ENCODE results near the gene CRELD2. TPM values are rescaled to one million over a fixed set of nuclear protein-coding genes. Genes with fewer than 3 reads are reported as not detected.

The CRELD2 gene
- total RNA-seq, 2 donors from 2014 or later = 30.1 to 43.7 TPM

- intact Hi-C loops (cut with DNase I) = loop anchor here in 1 of 2 donors (5.0 kb wide), 1 partner anchor 39 kb away; no protein-coding TSS in a partner anchor
- DNase-seq (peak; percentile 91), ATAC-seq (peak; percentile 56 to 73)
Measured at GRCh38 chr22:49971232-49972162, 53.1 kb downstream of the CRELD2 start.

- intact Hi-C loops (cut with DNase I) = loop anchor here in 1 of 2 donors (5.0 kb wide), 1 partner anchor 40 kb away; no protein-coding TSS in a partner anchor
- DNase-seq (peak; percentile 33), ATAC-seq (no peak)
Measured at GRCh38 chr22:49972163-49973017, 54.0 kb downstream of the CRELD2 start.

DNA sequence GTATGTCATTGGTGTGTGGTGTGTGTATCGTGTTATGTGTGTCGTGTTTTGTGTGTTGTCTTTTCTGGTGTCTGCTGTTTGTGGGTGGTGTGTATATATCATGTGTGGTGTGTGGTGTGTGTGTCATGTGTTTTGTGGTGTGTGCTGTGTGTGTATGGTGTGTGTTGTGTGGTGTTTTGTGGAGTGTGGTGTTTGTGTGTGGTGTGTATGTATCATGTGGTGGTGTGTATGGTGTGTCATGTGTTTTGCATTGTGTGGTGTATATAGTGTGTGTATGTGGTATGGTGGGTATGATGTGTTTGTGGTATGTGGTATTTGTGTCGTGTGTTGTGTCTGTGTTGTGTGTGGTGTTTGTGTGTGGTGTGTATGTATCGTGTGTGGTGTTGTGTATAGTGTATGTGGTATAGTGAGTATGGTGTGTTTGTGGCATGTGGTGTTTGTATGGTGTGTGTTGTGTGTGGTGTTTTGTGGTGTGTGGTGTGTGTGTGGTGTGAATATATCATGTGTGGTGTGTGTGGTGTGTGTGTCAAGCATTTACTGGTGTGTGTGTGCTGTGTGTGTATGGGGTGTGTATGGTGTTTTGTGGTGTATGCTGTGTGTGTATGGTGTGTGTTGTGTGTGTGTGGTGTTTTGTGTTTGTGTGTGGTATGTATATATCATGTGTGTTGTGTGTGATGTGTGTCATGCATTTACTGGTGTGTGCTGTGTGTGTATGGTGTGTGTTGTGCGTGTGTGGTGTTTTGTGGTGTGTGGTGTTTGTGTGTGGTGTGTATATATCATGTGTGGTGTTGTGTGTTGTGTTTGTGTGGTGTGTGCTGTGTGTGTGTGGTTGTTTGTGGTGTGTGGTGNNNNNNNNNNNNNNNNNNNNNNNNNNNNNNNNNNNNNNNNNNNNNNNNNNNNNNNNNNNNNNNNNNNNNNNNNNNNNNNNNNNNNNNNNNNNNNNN is 54.9 kb downstream of the CRELD2 start:
- ATAC-seq = no peak
- intact Hi-C loops (cut with DNase I) = loop anchor here in 1 of 2 donors (5.0 kb wide), 1 partner anchor 41 kb away; no protein-coding TSS in a partner anchor
- no peak for DNase-seq

DNA sequence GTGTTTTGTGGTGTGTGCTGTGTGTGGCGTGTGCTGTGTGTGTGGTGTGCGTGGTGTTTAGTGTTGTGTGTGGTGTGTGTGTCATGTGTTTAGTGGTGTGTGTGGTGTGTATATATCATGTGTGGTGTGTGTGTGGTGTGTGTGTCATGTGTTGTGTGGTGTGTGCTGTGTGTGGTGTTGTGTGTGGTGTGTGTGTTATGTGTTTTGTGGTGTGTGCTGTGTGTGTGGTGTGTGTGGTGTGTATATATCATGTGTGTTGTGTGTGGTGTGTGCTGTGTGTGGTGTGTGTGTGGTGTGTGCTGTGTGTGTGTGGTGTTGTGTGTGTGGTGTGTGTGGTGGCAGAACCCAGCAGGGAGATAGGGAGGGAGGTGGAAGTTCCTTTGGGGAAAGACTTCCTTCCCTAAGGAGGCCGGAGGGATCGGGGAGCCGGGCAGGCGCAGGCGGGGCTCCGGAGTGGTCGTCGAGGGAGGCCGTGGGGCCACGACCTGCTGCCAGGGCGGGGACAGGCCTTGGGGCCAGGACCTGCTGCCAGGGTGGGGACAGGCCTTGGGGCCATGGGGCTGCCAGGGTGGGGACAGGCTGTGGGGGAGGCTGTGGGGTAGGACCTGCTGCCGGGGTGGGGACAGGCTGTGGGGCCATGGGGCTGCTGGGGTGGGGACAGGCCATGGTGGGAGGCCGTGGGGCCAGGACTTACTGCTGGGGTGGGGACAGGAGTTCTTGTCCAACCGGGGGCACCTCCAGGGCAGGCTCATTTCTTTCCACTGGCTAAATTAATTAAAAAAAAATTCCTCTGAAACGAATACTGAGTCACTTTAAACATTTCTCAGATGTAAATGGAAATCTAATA is 57.3 kb downstream of the CRELD2 start:
- ATAC-seq = no peak
- intact Hi-C loops (cut with DNase I) = no loop called here
- DNase-seq = peak; percentile 24

DNA sequence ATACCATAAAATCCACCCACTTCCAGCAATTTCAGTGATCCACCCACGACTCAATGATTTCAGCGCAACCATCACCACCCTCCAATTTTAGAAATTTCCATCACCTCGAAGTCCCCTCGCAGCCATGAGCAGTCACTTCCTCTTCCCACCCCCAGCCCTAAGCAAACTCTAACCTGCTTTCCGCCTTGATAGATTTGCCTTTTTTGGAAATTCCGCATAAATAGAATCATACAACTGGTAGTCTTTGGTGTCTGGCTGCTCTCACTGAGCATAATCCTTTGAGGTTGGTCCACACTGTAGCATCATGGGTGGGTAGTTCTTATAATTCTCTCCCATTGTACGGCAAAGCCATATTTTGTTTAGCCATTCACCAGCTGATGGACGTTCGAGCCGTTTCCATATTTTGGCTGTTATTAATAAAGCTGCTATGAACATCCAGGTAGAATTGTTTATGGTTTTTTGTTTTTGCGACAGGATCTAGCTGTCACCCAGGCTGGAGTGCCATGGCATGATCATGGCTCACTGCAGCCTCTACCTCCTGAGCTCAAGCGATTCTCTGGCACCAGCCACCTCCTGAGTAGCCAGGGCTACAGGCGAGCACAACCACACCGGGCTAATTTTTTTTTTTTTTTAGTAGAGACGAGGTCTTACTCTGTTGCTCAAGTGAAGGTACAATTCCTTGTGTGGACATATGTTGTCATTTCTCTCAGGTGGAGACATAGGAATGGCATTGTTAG is 58.2 kb downstream of the CRELD2 start:
- intact Hi-C loops (cut with DNase I) = no loop called here
- DNase-seq = no peak
- no peak for ATAC-seq

Small RNAs within 50 kb of the gene (microRNA-seq; reads per million reads assigned to microRNA genes)
- 0 to 0.54 reads per million in 2 donors for gene MIR6821

Other genes with a start within 250 kb of the CRELD2 start
- 10 to 100 TPM; 17.8 to 19.6 TPM for gene BRD1, start 90.8 kb upstream of the CRELD2 start, total RNA-seq
- gene ZBED4, start 64.8 kb upstream of the CRELD2 start, total RNA-seq = 1 to 10 TPM; 4.4 to 6.7 TPM
- gene ALG12, start 196 bp upstream of the CRELD2 start, total RNA-seq = 10 to 100 TPM; 15.3 to 15.9 TPM
- gene PIM3, start 42.1 kb downstream of the CRELD2 start, total RNA-seq = 10 to 100 TPM; 44.1 to 66.8 TPM
- not detected for gene IL17REL, start 94.1 kb downstream of the CRELD2 start, total RNA-seq
- gene TTLL8, start 139.7 kb downstream of the CRELD2 start, total RNA-seq = not detected
- gene MLC1, start 166.8 kb downstream of the CRELD2 start, total RNA-seq = under 1 TPM; 0.29 to 0.41 TPM
- gene MOV10L1, start 171.4 kb downstream of the CRELD2 start, total RNA-seq = 1 to 10 TPM in 1 of 2 donors, under 1 TPM in 1; 0.71 to 1.2 TPM